MM.1S (cell line): ENCODE measurements around the gene TMEM205.

Source experiments
- DNase-seq: peaks from one replicate; pipeline ENCODE4 v3.0.0-alpha.2; 2015
- H2AFZ ChIP-seq: fragments of 300-600 bp; sonication (generic); 2 replicates; pipeline ENCODE4 v1.6.0; 2016; ENCODE audit warnings: antibody characterized with exemption, low read length
- H3F3A ChIP-seq: fragments of 300-600 bp; sonication (generic); 2 replicates; pipeline ENCODE4 v1.6.1; 2016; ENCODE audit warnings: mild to moderate bottlenecking, antibody characterized with exemption, low read length, moderate library complexity, mixed read lengths; ENCODE audit not compliant: insufficient read depth
- H3K27ac ChIP-seq: fragments of 300-600 bp; sonication (generic); 2 replicates; pipeline ENCODE4 v1.5.1; 2016; ENCODE audit warnings: mild to moderate bottlenecking, low read length
- H3K27me3 ChIP-seq: fragments of 300-600 bp; sonication (generic); replicated peaks from 2 replicates; pipeline ENCODE4 v1.6.0; 2016; ENCODE audit warnings: low read length; ENCODE audit not compliant: insufficient read depth
- H3K36me3 ChIP-seq: fragments of 300-600 bp; sonication (generic); replicated peaks from 2 replicates; pipeline ENCODE4 v1.6.1; 2016; ENCODE audit warnings: mild to moderate bottlenecking, low read length, mixed read lengths; ENCODE audit not compliant: insufficient read depth
- H3K4me1 ChIP-seq: fragments of 300-600 bp; sonication (generic); 2 replicates; pipeline ENCODE4 v1.6.1; 2016; ENCODE audit warnings: low read length, mixed read lengths
- H3K4me2 ChIP-seq: fragments of 300-600 bp; sonication (generic); 2 replicates; pipeline ENCODE4 v1.6.0; 2016; ENCODE audit warnings: low read depth, low read length
- H3K4me3 ChIP-seq: fragments of 300-600 bp; sonication (generic); 2 replicates; pipeline ENCODE4 v1.5.1; 2016; ENCODE audit warnings: low read length, mixed read lengths
- H3K79me2 ChIP-seq: fragments of 300-600 bp; sonication (generic); 2 replicates; pipeline ENCODE4 v1.6.1; 2016; ENCODE audit warnings: mixed run types, low read length, mixed read lengths
- H3K9ac ChIP-seq: fragments of 300-600 bp; sonication (generic); 2 replicates; pipeline ENCODE4 v1.6.1; 2016; ENCODE audit warnings: low read length, mixed read lengths
- H3K9me2 ChIP-seq: fragments of 300-600 bp; sonication (generic); replicated peaks from 2 replicates; pipeline ENCODE4 v1.6.1; 2016; ENCODE audit warnings: mild to moderate bottlenecking, low read length, mixed read lengths; ENCODE audit not compliant: insufficient read depth
- H3K9me3 ChIP-seq: fragments of 300-600 bp; sonication (generic); replicated peaks from 2 replicates; pipeline ENCODE4 v1.6.1; 2016; ENCODE audit warnings: mild to moderate bottlenecking, low read length, mixed read lengths; ENCODE audit not compliant: insufficient read depth
- H4K20me1 ChIP-seq: fragments of 300-600 bp; sonication (generic); 2 replicates; pipeline ENCODE4 v1.6.1; 2016; ENCODE audit warnings: mild to moderate bottlenecking, low read length, moderate library complexity, mixed read lengths; ENCODE audit not compliant: insufficient read depth
- EZH2 ChIP-seq: fragments of 300-600 bp; sonication (generic); optimal IDR thresholded peaks from 2 replicates; pipeline ENCODE3; 2017; ENCODE audit warnings: low read depth, mild to moderate bottlenecking, antibody characterized with exemption, low read length, mixed read lengths
- EZH2phosphoT487 ChIP-seq: fragments of 300-600 bp; sonication (generic); IDR thresholded peaks from 2 replicates; pipeline ENCODE4 v1.6.1; 2018; ENCODE audit warnings: antibody characterized with exemption, low read length
- TF ChIP-seq, protein P1 (sequence below): fragments of 300-600 bp; sonication (generic); IDR thresholded peaks from 2 replicates; pipeline ENCODE4 v1.5.1; 2016; ENCODE audit warnings: antibody characterized with exemption, low read length, mixed read lengths

TMEM205 gene

DNA sequence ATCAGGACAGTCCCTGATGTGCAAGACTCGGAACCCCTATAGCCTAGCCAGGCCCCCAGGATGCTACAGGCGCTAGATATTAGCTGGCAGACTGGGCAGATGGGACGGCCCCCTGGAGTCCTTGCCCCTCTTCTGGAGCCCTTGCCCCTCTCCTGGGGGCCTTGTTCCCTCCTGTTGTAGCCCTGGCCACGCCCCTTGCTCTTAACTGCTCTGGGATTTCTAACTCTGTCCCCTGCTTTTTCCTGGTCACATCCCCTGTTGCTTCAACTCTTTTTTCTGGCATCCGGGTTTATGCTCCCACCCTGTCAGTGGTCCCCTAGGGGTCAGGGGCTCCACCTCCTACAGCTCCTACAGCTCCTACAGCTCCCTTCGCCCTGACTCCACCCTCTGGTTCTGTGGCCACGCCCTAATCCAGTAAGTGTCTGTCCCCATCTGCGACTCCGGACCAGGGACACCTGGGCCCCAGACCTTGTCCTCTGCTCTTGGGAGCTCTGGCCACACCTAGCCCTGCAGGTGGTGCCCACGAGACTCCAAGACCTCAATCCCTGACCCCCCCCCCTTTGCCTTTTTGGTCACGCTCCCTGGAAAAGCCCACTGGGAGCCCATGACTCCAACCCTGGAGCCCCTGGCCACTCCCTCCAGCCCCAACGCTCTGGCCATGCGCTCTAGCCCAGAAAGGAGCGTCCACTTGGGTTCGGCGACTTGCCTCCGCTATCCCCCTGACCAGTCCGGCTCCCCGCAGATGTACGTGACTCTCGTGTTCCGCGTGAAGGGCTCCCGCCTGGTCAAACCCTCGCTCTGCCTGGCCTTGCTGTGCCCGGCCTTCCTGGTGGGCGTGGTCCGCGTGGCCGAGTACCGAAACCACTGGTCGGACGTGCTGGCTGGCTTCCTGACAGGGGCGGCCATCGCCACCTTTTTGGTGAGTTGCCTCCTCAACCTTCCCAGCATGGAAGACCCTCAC lies 16.0 kb upstream of the TMEM205 start:
- H3K9me3 ChIP-seq: no peaks in the 10 kb centered on the region
- no peak overlapping the region for H3K4me2 ChIP-seq
- H4K20me1 ChIP-seq: no peaks in the 10 kb centered on the region
- TF ChIP-seq, protein P1, sequence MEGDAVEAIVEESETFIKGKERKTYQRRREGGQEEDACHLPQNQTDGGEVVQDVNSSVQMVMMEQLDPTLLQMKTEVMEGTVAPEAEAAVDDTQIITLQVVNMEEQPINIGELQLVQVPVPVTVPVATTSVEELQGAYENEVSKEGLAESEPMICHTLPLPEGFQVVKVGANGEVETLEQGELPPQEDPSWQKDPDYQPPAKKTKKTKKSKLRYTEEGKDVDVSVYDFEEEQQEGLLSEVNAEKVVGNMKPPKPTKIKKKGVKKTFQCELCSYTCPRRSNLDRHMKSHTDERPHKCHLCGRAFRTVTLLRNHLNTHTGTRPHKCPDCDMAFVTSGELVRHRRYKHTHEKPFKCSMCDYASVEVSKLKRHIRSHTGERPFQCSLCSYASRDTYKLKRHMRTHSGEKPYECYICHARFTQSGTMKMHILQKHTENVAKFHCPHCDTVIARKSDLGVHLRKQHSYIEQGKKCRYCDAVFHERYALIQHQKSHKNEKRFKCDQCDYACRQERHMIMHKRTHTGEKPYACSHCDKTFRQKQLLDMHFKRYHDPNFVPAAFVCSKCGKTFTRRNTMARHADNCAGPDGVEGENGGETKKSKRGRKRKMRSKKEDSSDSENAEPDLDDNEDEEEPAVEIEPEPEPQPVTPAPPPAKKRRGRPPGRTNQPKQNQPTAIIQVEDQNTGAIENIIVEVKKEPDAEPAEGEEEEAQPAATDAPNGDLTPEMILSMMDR: no peak
- TF ChIP-seq EZH2 (no peak), EZH2phosphoT487 (no peak)
- no peaks in the 10 kb centered on the region for H3K9me2 ChIP-seq
- no peak overlapping the region for H2AFZ ChIP-seq
- no peaks in the 10 kb centered on the region for H3K4me1 ChIP-seq
- DNase-seq: no peak
- H3K4me3 ChIP-seq: no peak overlapping the region
- H3K27me3 ChIP-seq: peaks cover 19% of the 10 kb centered on the region
- no peaks in the 10 kb centered on the region for H3K36me3 ChIP-seq
- H3F3A ChIP-seq: no peaks in the 10 kb centered on the region
- H3K27ac ChIP-seq: no peak overlapping the region
- H3K79me2 ChIP-seq: no peaks in the 10 kb centered on the region
- H3K9ac ChIP-seq: no peak overlapping the region

GRCh38 chr19:11361037-11361770 lies 15.1 kb upstream of the TMEM205 start:
- Histone ChIP-seq H3K79me2 (no peaks in the 10 kb centered on the region), H3K36me3 (no peaks in the 10 kb centered on the region), H3K9me3 (no peaks in the 10 kb centered on the region), H3K27ac (no peak overlapping the region), H3K9ac (no peak overlapping the region), H3K4me1 (no peaks in the 10 kb centered on the region), H3K4me2 (no peak overlapping the region), H3K4me3 (no peak overlapping the region), H3K9me2 (no peaks in the 10 kb centered on the region), H3K27me3 (peaks cover 22% of the 10 kb centered on the region), H3F3A (no peaks in the 10 kb centered on the region), H4K20me1 (no peaks in the 10 kb centered on the region), H2AFZ (no peak overlapping the region)
- no peak for TF ChIP-seq EZH2
- no peak for DNase-seq

GRCh38 chr19:11359421-11359820 lies 13.4 kb upstream of the TMEM205 start:
- TF ChIP-seq EZH2phosphoT487 (no peak), EZH2 (no peak)
- TF ChIP-seq, protein P1: no peak
- H3K27ac ChIP-seq: no peak overlapping the region
- H2AFZ ChIP-seq: no peak overlapping the region
- H3K9ac ChIP-seq: no peak overlapping the region
- no peaks in the 10 kb centered on the region for H3K9me3 ChIP-seq
- no peaks in the 10 kb centered on the region for H4K20me1 ChIP-seq
- no peaks in the 10 kb centered on the region for H3K9me2 ChIP-seq
- peaks cover 27% of the 10 kb centered on the region for H3K27me3 ChIP-seq
- H3K4me1 ChIP-seq: no peaks in the 10 kb centered on the region
- no peaks in the 10 kb centered on the region for H3K36me3 ChIP-seq
- no peak overlapping the region for H3K4me3 ChIP-seq
- no peak overlapping the region for H3K4me2 ChIP-seq
- H3F3A ChIP-seq: no peaks in the 10 kb centered on the region
- H3K79me2 ChIP-seq: no peaks in the 10 kb centered on the region
- no peak for DNase-seq
